GM23338 (cell line): ENCODE data around the gene ADAMTSL5.

ENCODE experiments used
- CREB1 ChIP-seq: fragments of 250-450 bp; sonication (Bioruptor Pico); IDR thresholded peaks from 2 replicates; pipeline ENCODE4 v1.5.0; 2020; ENCODE audit warnings: low read depth, mild to moderate bottlenecking, moderate library complexity
- CTCF ChIP-seq, 2 experiments: fragments of 200-600 bp in 1 of 2; sonication (generic) in 1 of 2; conservative IDR thresholded peaks; 2 replicates each; pipeline versions ENCODE4 v1.5.1 to v1.6.1; 2016 to 2017; ENCODE audit warnings: antibody characterized with exemption in 2 of 2, low read depth in 2 of 2, mild to moderate bottlenecking in 2 of 2, moderate library complexity in 1 of 2
- EZH2 ChIP-seq: fragments of 200-600 bp; sonication (generic); IDR thresholded peaks from one replicate; pipeline ENCODE4 v1.8.0; 2017; ENCODE audit warnings: antibody characterized with exemption, mild to moderate bottlenecking, low read depth; ENCODE audit not compliant: unreplicated experiment
- EZH2phosphoT487 ChIP-seq: fragments of 200-600 bp; sonication (generic); IDR thresholded peaks from one replicate; pipeline ENCODE4 v1.8.1; 2018; ENCODE audit warnings: antibody characterized with exemption; ENCODE audit not compliant: unreplicated experiment
- JUNB ChIP-seq: IDR thresholded peaks from one replicate; pipeline ENCODE4 v1.6.1; 2016; ENCODE audit warnings: antibody characterized with exemption; ENCODE audit not compliant: unreplicated experiment
- POLR2AphosphoS5 ChIP-seq: IDR thresholded peaks from 2 replicates; pipeline ENCODE4 v1.6.1; 2016; ENCODE audit warnings: antibody characterized with exemption, low read depth
- REST ChIP-seq: IDR thresholded peaks from one replicate; pipeline ENCODE4 v1.6.1; 2018; ENCODE audit warnings: antibody characterized with exemption; ENCODE audit not compliant: unreplicated experiment
- STAT1 ChIP-seq: IDR thresholded peaks from one replicate; pipeline ENCODE4 v1.6.1; 2016; ENCODE audit warnings: antibody characterized with exemption; ENCODE audit not compliant: unreplicated experiment

DNA sequence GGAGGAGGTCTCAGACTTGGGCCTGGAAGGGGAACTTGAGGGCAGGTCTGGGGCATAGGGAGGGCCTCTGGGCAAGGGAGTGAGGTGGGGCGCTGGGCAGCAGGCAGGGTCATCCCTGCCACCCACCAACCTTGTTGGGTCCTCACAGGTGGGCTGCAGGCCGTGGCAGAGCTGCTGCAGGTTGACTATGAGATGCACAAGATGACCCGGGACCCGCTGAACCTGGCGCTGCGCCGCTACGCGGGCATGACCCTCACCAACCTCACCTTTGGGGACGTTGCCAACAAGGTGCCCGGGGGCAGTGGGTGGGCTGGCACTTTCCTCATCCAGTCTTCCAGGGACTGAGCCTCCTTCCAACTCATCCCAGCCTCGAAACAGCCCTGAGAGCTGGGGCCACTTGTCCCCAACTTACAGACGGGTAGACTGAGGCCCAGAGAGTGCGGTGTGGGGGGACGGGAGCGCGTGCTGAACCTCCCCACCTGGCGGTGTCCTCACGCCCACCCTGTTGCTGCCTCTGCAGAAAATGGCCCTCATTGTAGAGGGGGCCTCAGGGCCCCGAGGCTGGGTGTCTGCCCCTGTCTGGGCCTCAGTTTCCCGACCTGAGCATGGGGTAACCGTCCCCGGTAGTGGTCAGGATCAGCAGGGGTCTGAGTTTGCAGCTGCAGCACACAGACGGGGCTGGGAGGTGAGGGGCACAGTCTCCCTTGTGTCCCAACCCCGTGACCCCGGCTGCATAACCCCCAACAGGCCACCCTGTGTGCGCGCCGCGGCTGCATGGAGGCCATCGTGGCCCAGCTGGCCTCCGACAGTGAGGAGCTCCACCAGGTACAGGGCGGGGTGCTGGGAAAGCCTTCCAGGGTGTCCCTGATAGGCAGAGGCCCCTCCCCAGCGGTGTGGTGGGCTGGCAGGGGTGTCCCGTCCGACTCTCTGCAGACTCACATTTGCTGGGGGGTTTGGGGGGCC, 52.5 kb downstream of the ADAMTSL5 start:
- TF ChIP-seq CTCF (conservative IDR thresholded peaks at IDR 0.05; ENCODE audit: low read depth in 2 of 2) (no peak), JUNB (no peak), EZH2phosphoT487 (no peak), EZH2 (no peak), POLR2AphosphoS5 (no peak), REST (no peak), STAT1 (no peak), CREB1 (CRISPR knock-in tag) (no peak)
